SU-DHL-6 (cell line): ENCODE results near the gene SEMA3D.

ENCODE experiments used
- H2AFZ ChIP-seq: fragments of 200-600 bp; sonication (generic); 2 replicates; pipeline ENCODE4 v1.6.1; 2014; ENCODE audit warnings: low read depth, mild to moderate bottlenecking, moderate library complexity, mixed read lengths, antibody characterized with exemption, low read length; ENCODE audit not compliant: severe bottlenecking
- H3F3A ChIP-seq: fragments of 200-600 bp; shearing (Covaris generic); 2 replicates; pipeline ENCODE4 v1.6.0; 2016; ENCODE audit warnings: antibody characterized with exemption, mild to moderate bottlenecking; ENCODE audit not compliant: insufficient read depth
- H3K27ac ChIP-seq: fragments of 200-600 bp; sonication (generic); 2 replicates; pipeline ENCODE4 v1.5.1; 2016; ENCODE audit warnings: low read depth, mild to moderate bottlenecking, low read length, moderate library complexity, mixed read lengths
- H3K27me3 ChIP-seq: fragments of 200-600 bp; sonication (generic), shearing (Covaris generic); 2 replicates; pipeline ENCODE4 v1.6.0; 2014; ENCODE audit warnings: mild to moderate bottlenecking, low read length
- H3K36me3 ChIP-seq: fragments of 200-600 bp; sonication (generic); 2 replicates; pipeline ENCODE4 v1.6.1; 2014; ENCODE audit warnings: mild to moderate bottlenecking, low read length, mixed read lengths
- H3K4me2 ChIP-seq: fragments of 300-600, 200-600 bp; shearing (Covaris generic), sonication (generic); 2 replicates; pipeline ENCODE4 v1.6.0; 2014; ENCODE audit warnings: low read length, low read depth, mild to moderate bottlenecking; ENCODE audit not compliant: poor library complexity, severe bottlenecking
- H3K4me3 ChIP-seq: fragments of 200-600 bp; sonication (generic); 2 replicates; pipeline ENCODE4 v1.5.1; 2014; ENCODE audit warnings: antibody characterized with exemption, low read length, mild to moderate bottlenecking, mixed read lengths; ENCODE audit not compliant: insufficient read depth, poor library complexity, severe bottlenecking
- H3K79me2 ChIP-seq: fragments of 200-600 bp; sonication (generic); 2 replicates; pipeline ENCODE4 v1.6.1; 2014; ENCODE audit warnings: mild to moderate bottlenecking, low read length, moderate library complexity; ENCODE audit not compliant: insufficient read depth
- H3K9ac ChIP-seq: fragments of 200-600 bp; sonication (generic); 2 replicates; pipeline ENCODE4 v1.7.0; 2014; ENCODE audit warnings: mild to moderate bottlenecking, low read length
- H3K9me2 ChIP-seq: fragments of 200-600 bp; sonication (generic); replicated peaks from 2 replicates; pipeline ENCODE4 v1.6.1; 2014; ENCODE audit warnings: low read length; ENCODE audit not compliant: insufficient read depth
- H3K9me3 ChIP-seq: fragments of 200-600 bp; sonication (generic); 2 replicates; pipeline ENCODE4 v1.6.1; 2014; ENCODE audit warnings: low read length, mixed read lengths; ENCODE audit not compliant: insufficient read depth
- H4K20me1 ChIP-seq: fragments of 200-600 bp; sonication (generic); 2 replicates; pipeline ENCODE4 v1.6.1; 2014; ENCODE audit warnings: low read depth, mild to moderate bottlenecking, antibody characterized with exemption, low read length, moderate library complexity, mixed read lengths
- EZH2phosphoT487 ChIP-seq: fragments of 200-600 bp; sonication (generic), shearing (Covaris generic); conservative IDR thresholded peaks from 2 replicates; pipeline ENCODE4 v1.6.1; 2018; ENCODE audit warnings: mild to moderate bottlenecking, antibody characterized with exemption, low read length, moderate library complexity, mixed read lengths
- TF ChIP-seq, protein P1 (sequence below): fragments of 200-600 bp; sonication (generic); IDR thresholded peaks from one replicate; pipeline ENCODE4 v1.5.1; 2017; ENCODE audit warnings: antibody characterized with exemption, mild to moderate bottlenecking, low read length, moderate library complexity; ENCODE audit not compliant: insufficient read depth, poor library complexity, severe bottlenecking

SEMA3D gene

DNA sequence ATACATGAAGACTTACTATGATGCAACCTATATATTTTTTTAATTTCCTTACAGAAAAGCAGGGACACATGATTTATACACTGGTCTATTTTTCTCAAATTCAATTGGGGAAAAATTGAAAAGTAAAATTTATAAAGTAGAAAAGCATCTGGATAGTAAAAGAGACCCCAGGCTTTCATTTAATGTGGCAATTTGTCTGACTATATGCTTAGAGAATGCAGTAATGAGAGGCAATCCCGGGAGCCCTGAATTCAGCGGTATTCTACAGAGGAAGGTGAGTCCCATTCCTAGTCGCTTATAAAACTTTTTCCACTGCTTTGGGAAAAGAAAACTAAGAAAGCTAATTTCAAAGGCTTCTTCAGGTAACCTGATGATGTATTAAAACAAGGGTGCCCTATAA lies 167.1 kb downstream of the SEMA3D start:
- TF ChIP-seq, protein P1, sequence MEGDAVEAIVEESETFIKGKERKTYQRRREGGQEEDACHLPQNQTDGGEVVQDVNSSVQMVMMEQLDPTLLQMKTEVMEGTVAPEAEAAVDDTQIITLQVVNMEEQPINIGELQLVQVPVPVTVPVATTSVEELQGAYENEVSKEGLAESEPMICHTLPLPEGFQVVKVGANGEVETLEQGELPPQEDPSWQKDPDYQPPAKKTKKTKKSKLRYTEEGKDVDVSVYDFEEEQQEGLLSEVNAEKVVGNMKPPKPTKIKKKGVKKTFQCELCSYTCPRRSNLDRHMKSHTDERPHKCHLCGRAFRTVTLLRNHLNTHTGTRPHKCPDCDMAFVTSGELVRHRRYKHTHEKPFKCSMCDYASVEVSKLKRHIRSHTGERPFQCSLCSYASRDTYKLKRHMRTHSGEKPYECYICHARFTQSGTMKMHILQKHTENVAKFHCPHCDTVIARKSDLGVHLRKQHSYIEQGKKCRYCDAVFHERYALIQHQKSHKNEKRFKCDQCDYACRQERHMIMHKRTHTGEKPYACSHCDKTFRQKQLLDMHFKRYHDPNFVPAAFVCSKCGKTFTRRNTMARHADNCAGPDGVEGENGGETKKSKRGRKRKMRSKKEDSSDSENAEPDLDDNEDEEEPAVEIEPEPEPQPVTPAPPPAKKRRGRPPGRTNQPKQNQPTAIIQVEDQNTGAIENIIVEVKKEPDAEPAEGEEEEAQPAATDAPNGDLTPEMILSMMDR, result no peak
- TF ChIP-seq EZH2phosphoT487, result no peak
- H3K27me3 ChIP-seq, result no peaks in the 10 kb centered on the region
- no peak overlapping the region for H3K4me3 ChIP-seq
- H3K79me2 ChIP-seq, result no peaks in the 10 kb centered on the region
- no peaks in the 10 kb centered on the region for H3K9me3 ChIP-seq
- H3K9me2 ChIP-seq, result no peaks in the 10 kb centered on the region
- no peak overlapping the region for H3K4me2 ChIP-seq
- no peaks in the 10 kb centered on the region; the same call in 1 of the 2 replicates for H3F3A ChIP-seq
- H3K36me3 ChIP-seq, result no peaks in the 10 kb centered on the region
- no peak overlapping the region for H3K27ac ChIP-seq
- peaks cover 15% of the 10 kb centered on the region; the same call in 1 of the 2 replicates for H4K20me1 ChIP-seq
- H3K9ac ChIP-seq, result no peak overlapping the region
- H2AFZ ChIP-seq, result no peak overlapping the region

GRCh38 chr7:85019176-85019575 lies 167.7 kb downstream of the SEMA3D start:
- Histone ChIP-seq H3K9me3 (no peaks in the 10 kb centered on the region), H3K9ac (no peak overlapping the region), H3K27me3 (no peaks in the 10 kb centered on the region), H3K79me2 (no peaks in the 10 kb centered on the region), H3K9me2 (no peaks in the 10 kb centered on the region), H2AFZ (no peak overlapping the region), H3K27ac (no peak overlapping the region), H3K4me2 (no peak overlapping the region), H3K4me3 (no peak overlapping the region), H4K20me1 (peaks cover 15% of the 10 kb centered on the region; the same call in 1 of the 2 replicates), H3F3A (no peaks in the 10 kb centered on the region; the same call in 1 of the 2 replicates), H3K36me3 (no peaks in the 10 kb centered on the region)
- no peak for TF ChIP-seq EZH2phosphoT487
- TF ChIP-seq, protein P1, result no peak

DNA sequence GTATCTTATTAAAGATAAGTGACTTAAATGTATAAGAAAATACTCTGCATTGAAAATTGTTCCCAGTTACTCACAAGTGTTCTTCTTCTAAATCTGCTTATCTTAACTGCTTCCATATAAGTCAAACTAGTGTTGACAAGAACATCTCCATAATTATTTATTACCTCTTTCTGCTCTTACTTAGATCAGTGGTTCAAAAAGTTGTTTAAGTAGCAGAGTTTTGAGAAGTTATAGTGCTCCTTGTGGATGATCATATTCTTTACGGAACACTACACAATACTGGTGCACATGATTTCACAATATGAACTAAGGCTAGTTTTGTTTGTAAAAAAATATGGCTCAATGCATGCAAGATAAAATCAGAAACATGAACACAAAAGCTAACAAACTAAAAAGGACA lies 168.4 kb downstream of the SEMA3D start:
- H3K9ac ChIP-seq, result no peak overlapping the region
- TF ChIP-seq, protein P1, result no peak
- TF ChIP-seq EZH2phosphoT487, result no peak
- no peaks in the 10 kb centered on the region; the same call in 1 of the 2 replicates for H3F3A ChIP-seq
- no peak overlapping the region for H2AFZ ChIP-seq
- H3K36me3 ChIP-seq, result no peaks in the 10 kb centered on the region
- peaks cover 15% of the 10 kb centered on the region; the same call in 1 of the 2 replicates for H4K20me1 ChIP-seq
- no peaks in the 10 kb centered on the region for H3K9me2 ChIP-seq
- H3K27me3 ChIP-seq, result no peaks in the 10 kb centered on the region
- H3K4me3 ChIP-seq, result no peak overlapping the region
- H3K27ac ChIP-seq, result no peak overlapping the region
- H3K4me2 ChIP-seq, result no peak overlapping the region
- H3K79me2 ChIP-seq, result no peaks in the 10 kb centered on the region
- no peaks in the 10 kb centered on the region for H3K9me3 ChIP-seq

GRCh38 chr7:85016286-85016685 lies 170.6 kb downstream of the SEMA3D start:
- no peaks in the 10 kb centered on the region for H3F3A ChIP-seq
- H3K9me3 ChIP-seq, result no peaks in the 10 kb centered on the region
- no peak overlapping the region for H3K9ac ChIP-seq
- no peak for TF ChIP-seq EZH2phosphoT487
- H3K79me2 ChIP-seq, result no peaks in the 10 kb centered on the region
- H3K4me3 ChIP-seq, result no peak overlapping the region
- no peak overlapping the region for H2AFZ ChIP-seq
- H4K20me1 ChIP-seq, result peaks cover 5% of the 10 kb centered on the region; the same call in 1 of the 2 replicates
- H3K36me3 ChIP-seq, result no peaks in the 10 kb centered on the region
- H3K9me2 ChIP-seq, result no peaks in the 10 kb centered on the region
- H3K27ac ChIP-seq, result no peak overlapping the region
- H3K4me2 ChIP-seq, result no peak overlapping the region
- H3K27me3 ChIP-seq, result no peaks in the 10 kb centered on the region
